ENCODE measurements around the gene ZNF480.
"Not testable (repeated sequence)": the region's sequence is repeated elsewhere in the genome, so short reads cannot be mapped to it uniquely, and the experiment has no call there.

The ZNF480 gene

GRCh38 chr19:52339022-52339421, 42.1 kb downstream of the ZNF480 start:
- DNase-seq: not testable (repeated sequence)

DNA sequence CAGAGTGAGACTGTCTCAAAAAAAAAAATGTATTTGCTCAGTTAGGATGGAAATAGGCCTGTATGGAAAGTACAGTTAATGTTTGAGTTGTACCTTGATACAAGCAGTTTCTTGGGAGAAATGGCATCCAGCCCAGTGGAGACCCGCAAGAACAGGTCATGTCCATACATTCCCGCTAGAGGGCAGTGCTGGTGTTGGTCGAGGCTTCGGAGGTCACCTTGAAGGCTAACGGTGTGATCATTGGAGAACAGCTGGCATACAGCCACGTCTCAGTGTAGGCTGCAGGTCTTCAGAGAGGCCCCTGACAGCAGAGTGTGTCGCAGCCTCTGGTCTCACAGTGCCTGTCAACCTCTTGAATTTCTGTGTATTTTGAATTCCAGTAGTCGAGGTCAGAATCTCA, 46.6 kb downstream of the ZNF480 start:
- DNase-seq: no peak

GRCh38 chr19:52345162-52345561, 48.2 kb downstream of the ZNF480 start:
- no peak for DNase-seq

- DNase-seq: no peak
Observed at GRCh38 chr19:52351512-52351911, 54.5 kb downstream of the ZNF480 start.

- DNase-seq: no peak
Observed at GRCh38 chr19:52366414-52366824, 69.5 kb downstream of the ZNF480 start.

GRCh38 chr19:52369559-52370340, 72.8 kb downstream of the ZNF480 start, which contains the start of gene ZNF880:
Gene ZNF880, plus strand, starts transcription at chr19:52369923. Its CDS starts 43 bp downstream, at chr19:52369966.
- DNase-seq: no peak

DNA sequence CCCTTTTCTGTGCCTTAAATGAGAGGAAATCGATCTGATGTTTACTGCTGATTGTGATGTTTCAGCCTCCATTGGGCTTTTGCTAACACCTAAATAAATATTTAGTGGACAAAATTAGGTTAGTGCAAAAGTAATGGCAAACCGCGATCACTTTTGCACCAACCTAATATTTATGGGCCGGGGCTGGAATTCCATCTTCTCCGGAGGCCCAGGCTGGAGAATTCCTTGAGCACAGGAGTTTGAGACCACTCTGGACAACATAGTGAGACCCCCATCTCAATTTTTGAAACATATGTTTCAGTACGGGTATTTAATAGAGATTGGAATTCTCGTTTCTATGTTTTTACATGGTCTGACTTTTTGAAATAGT, 73.4 kb downstream of the ZNF480 start:
- no peak for DNase-seq
